Cardiac fibroblast (primary cell): ENCODE data around the gene ZNF408.
"Not testable (repeated sequence)": the region's sequence is repeated elsewhere in the genome, so short reads cannot be mapped to it uniquely, and the experiment has no call there.

Experiments used
- DNase-seq, 2 donors: peaks; one replicate each; pipeline versions ENCODE4 v3.0.0 to v3.0.0-alpha.2; 2010; ENCODE audit warnings: low read depth in 2 of 2
- H3K4me3 ChIP-seq, 2 donors: replicated peaks in 1 of 2; 1 replicate in 1 of 2; 2 replicates in 1 of 2; pipeline ENCODE4 v1.5.1; 2011; ENCODE audit warnings: low read depth in 2 of 2, low read length in 2 of 2, mild to moderate bottlenecking in 2 of 2, moderate library complexity in 1 of 2
- CTCF ChIP-seq: IDR thresholded peaks from one replicate; pipeline ENCODE4 v1.5.1; 2011; ENCODE audit warnings: low read depth, mild to moderate bottlenecking, low read length, inconsistent platforms

The ZNF408 gene

GRCh38 chr11:46668480-46669085 lies 32.2 kb upstream of the ZNF408 start:
- H3K4me3 ChIP-seq: no peak overlapping the region
- no peak for TF ChIP-seq CTCF

GRCh38 chr11:46669711-46670139 lies 31.1 kb upstream of the ZNF408 start:
- no peak overlapping the region for H3K4me3 ChIP-seq
- no peak for DNase-seq
- TF ChIP-seq CTCF: peak; percentile 30

More at GRCh38 chr11:46668480-46669085, 32.2 kb upstream of the ZNF408 start:
- DNase-seq: no peak

GRCh38 chr11:46670521-46670920 lies 30.3 kb upstream of the ZNF408 start:
- DNase-seq, H3K4me3 ChIP-seq: not testable (repeated sequence)

- DNase-seq: no peak
- no peak overlapping the region for H3K4me3 ChIP-seq
- TF ChIP-seq CTCF: no peak
Observed at GRCh38 chr11:46671958-46672315, 28.9 kb upstream of the ZNF408 start.

- H3K4me3 ChIP-seq: no peak overlapping the region
- DNase-seq: no peak
- TF ChIP-seq CTCF: no peak
Observed at GRCh38 chr11:46672381-46672839, 28.4 kb upstream of the ZNF408 start.

GRCh38 chr11:46673713-46674462 lies 26.9 kb upstream of the ZNF408 start:
- no peak for TF ChIP-seq CTCF

GRCh38 chr11:46674463-46675287 lies 26.2 kb upstream of the ZNF408 start:
- no peak overlapping the region for H3K4me3 ChIP-seq

More at GRCh38 chr11:46673713-46674462, 26.9 kb upstream of the ZNF408 start:
- no peak for DNase-seq
- H3K4me3 ChIP-seq: no peak overlapping the region

More at GRCh38 chr11:46674463-46675287, 26.2 kb upstream of the ZNF408 start:
- no peak for TF ChIP-seq CTCF
- DNase-seq: peak in 1 of 2 donors; percentile 51
